Activated T-cell treated with anti-CD3 and anti-CD28 coated beads, Interleukin-2, amount 50 U/mL, for 72 hours (primary cell): ENCODE measurements around the gene AP3B1. TPM values are rescaled to one million over a fixed set of nuclear protein-coding genes. Genes with fewer than 3 reads are reported as not detected.

Source experiments
- ATAC-seq, 2 donors: fragments of 150-1000 bp; cut with Tn5 transposase; replicated peaks in 1 of 2; 2 replicates each; pipeline ENCODE4 v1.10.0; 2021; ENCODE audit warnings: moderate library complexity in 2 of 2, mild to moderate bottlenecking in 1 of 2
- DNase-seq, 2 donors: peaks; one replicate each; pipeline ENCODE4 v3.0.0; 2021 to 2022; ENCODE audit warnings: mixed read lengths in 1 of 2
- H3K27ac Mint-ChIP-seq: one replicate; pipeline ENCODE4 v1.8.0; 2022; ENCODE audit warnings: mild to moderate bottlenecking, moderate library complexity, mixed read lengths
- H3K27me3 Mint-ChIP-seq: one replicate; pipeline ENCODE4 v1.8.0; 2022; ENCODE audit warnings: low read depth, mixed read lengths
- H3K36me3 Mint-ChIP-seq, 2 donors: one replicate each; pipeline ENCODE4 v1.8.0; 2022; ENCODE audit warnings: mixed read lengths in 2 of 2, mild to moderate bottlenecking in 1 of 2; ENCODE audit not compliant: insufficient read depth in 2 of 2
- H3K4me1 Mint-ChIP-seq: one replicate; pipeline ENCODE4 v1.8.0; 2022; ENCODE audit warnings: low read depth, mixed read lengths
- H3K4me3 Mint-ChIP-seq, 2 donors: one replicate each; pipeline ENCODE4 v1.8.0; 2022; ENCODE audit warnings: mild to moderate bottlenecking in 2 of 2, mixed read lengths in 2 of 2, moderate library complexity in 2 of 2
- H3K9me3 Mint-ChIP-seq, 2 donors: one replicate each; pipeline ENCODE4 v1.8.0; 2022; ENCODE audit warnings: mixed read lengths in 2 of 2
- total RNA-seq, 2 donors: library from RNA; stranded (reverse); gene quantifications; one replicate each; pipeline ENCODE4 v1.2.3, GENCODE V29; 2022

The AP3B1 gene
- total RNA-seq, 2 donors from 2014 or later = 43.6 to 45.1 TPM

DNA sequence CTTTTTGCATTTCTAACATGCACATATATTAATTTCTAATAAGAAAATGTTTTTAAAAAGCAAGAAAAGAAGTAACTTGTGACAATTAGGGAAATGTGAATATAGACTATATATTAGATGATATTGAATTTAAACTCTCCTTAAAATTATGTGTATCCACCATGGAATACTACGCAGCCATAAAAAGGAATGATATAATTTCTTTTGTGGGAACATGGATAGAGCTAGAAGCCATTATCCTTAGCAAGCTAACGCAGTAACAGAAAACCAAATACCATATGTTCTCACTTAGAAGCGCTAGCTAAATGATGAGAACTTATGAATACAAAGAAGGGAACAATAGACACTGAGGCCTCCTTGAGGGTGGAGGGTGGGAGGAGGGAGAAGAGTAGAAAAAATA is 23.8 kb upstream of the AP3B1 start:
- Mint-ChIP-seq H3K9me3 (no peaks in the 10 kb centered on the region), H3K27ac (no peak overlapping the region), H3K36me3 (no peaks in the 10 kb centered on the region), H3K4me3 (no peak overlapping the region), H3K4me1 (no peaks in the 10 kb centered on the region), H3K27me3 (no peaks in the 10 kb centered on the region)
- ATAC-seq = no peak
- DNase-seq = no peak

DNA sequence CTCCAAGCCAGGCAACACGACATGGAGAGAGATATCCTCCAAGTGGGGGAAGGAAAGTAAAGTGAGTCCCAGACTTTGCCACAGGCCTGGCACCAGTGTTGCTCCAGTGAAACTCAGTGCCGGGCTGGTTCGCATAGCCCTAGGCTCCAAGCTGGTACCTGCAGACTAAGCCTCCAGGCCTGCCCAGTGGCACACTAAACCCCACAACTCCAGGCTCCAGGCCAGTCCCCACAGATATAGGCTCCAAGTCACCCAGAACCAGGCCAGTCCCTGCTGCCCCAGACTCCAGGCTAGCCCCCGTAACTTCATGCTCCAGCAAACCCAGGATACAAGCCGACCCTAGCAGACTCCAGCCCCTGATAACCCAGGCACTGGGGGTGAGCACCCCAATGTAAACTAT is 23.0 kb upstream of the AP3B1 start:
- Mint-ChIP-seq H3K9me3 (no peaks in the 10 kb centered on the region), H3K4me1 (no peaks in the 10 kb centered on the region), H3K27me3 (peaks cover 2% of the 10 kb centered on the region), H3K4me3 (no peak overlapping the region), H3K27ac (no peak overlapping the region), H3K36me3 (no peaks in the 10 kb centered on the region)
- DNase-seq = no peak
- ATAC-seq = no peak

DNA sequence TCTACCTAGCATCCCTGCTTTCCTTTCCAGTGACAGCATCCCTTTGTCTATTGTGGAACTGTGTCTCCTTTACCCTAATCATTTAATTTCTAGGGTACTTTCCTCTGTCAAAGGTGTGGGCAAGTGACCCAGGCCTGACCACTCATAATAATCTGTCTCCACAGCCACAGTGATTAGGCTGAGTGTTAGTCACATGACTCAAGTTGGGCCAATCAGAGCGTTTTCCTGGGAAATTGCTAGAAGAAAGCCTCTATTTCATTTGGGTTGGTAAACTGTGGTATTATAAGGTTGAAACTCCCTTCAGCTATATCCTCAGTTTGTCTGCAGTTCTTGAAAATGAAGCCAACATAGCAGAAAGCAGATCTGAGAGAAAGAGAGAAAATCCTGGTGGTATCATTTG is 14.2 kb upstream of the AP3B1 start:
- DNase-seq = no peak
- Mint-ChIP-seq H3K27me3 (peaks cover 12% of the 10 kb centered on the region), H3K9me3 (no peaks in the 10 kb centered on the region), H3K27ac (no peak overlapping the region), H3K36me3 (no peaks in the 10 kb centered on the region), H3K4me3 (no peak overlapping the region), H3K4me1 (no peaks in the 10 kb centered on the region)
- ATAC-seq = no peak

DNA sequence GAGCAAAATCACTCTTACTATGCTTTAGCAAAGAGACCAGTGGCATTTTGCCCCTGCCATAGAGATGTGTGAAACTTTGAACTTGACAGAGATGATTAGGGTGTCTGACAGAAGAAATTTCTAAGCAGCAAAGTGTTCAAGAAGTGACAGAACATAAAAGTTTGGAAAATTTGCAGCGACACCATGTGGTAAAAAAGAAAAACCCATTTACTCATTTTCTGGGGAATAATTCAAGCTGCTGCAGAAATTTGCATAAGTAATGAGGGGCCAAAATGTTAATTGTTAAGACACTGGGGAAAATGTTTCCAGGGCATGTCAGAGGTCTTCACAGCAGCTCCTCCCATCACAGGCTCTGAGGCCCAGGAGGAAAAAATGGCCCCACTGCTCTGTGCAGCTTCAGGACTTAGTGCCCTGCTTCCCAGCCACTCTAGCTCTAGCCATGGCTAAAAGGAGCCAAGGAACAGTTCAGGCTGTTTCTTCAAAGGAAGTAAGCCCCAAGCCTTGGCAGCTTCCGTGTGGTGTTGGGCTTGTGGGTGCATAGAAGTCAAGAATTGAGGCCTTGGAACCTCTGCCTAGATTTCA is 6.1 kb upstream of the AP3B1 start:
- no peaks in the 10 kb centered on the region for H3K27me3 Mint-ChIP-seq
- no peak for DNase-seq
- no peak for ATAC-seq
- no peak overlapping the region for H3K4me3 Mint-ChIP-seq
- H3K4me1 Mint-ChIP-seq = peaks cover 4% of the 10 kb centered on the region
- no peak overlapping the region for H3K27ac Mint-ChIP-seq
- H3K36me3 Mint-ChIP-seq = no peaks in the 10 kb centered on the region
- H3K9me3 Mint-ChIP-seq = no peaks in the 10 kb centered on the region

DNA sequence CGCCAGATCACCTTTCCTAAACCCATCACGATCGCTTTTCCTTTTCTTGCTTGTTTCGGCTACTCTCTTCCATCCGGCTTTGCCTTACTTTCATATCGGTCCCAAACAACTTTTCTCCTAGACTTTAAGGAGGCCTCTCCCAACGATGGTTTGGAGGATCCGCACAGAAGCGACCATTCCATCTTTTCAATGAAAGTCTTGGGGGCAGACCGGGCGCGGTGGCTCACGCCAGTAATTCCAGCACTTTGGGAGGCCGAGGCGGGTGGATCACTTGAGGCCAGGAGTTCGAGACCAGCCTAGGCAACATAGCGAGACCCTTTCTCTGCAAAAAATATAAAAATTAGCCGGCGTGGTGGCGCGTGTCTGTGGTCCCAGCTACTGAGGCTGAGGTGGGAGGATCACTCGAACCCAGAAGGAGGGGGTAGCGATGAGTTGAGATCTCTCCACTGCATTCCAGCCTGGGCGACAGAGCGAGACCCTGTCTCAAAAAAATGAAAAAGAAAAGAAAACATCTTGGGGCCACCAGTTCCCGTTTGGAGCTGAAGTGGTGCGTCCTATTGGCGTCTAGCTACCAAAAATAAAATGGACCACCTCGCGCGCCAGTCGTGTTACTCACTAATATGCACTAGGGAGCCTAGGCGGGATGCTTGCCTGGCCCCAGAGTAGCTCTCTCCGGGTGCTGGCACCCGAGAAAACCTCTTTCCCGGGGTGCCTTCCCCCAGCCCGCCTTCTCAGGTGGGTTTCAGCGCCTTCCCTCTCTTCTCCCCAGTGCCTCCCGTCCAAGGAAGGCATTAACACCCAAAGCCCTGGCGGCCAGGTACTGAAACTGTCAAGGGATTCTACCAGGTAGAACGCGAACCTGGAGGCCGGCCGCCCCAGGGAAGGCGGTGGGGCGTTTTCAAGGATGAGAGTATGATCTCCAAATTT is 800 bp upstream of the AP3B1 start:
- peak overlapping the region; percentile 98 to 99 for H3K4me3 Mint-ChIP-seq
- DNase-seq = peak; percentile 48 to 49
- no peaks in the 10 kb centered on the region for H3K9me3 Mint-ChIP-seq
- peak overlapping the region; percentile 99 for H3K27ac Mint-ChIP-seq
- peaks cover 37% of the 10 kb centered on the region for H3K4me1 Mint-ChIP-seq
- ATAC-seq = peak; percentile 12 to 32
- H3K36me3 Mint-ChIP-seq = peaks cover 8 to 10% of the 10 kb centered on the region in 2 donors
- H3K27me3 Mint-ChIP-seq = no peaks in the 10 kb centered on the region

DNA sequence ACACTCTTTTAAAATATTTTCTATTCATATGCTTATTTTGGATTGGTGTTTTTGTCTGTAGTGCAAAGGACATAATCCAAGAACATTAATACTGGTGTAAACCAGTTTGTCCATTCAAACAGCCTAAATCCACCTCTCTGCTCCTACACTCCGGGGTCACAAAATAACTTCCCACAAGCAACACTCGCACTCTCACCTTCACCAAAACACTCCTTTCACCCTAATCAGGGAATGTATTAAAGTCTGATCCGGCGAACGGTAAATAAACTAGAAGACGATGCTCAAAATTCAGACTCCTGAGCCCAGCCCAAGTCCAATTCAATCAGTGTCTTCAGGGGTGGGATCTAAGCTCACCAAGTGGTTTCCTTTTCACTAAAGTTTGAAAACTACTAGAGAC is 649 bp downstream of the AP3B1 start:
- DNase-seq (no peak), ATAC-seq (no peak)
- Mint-ChIP-seq H3K27ac (peak overlapping the region; percentile 99), H3K4me1 (peaks cover 49% of the 10 kb centered on the region), H3K36me3 (peaks cover 8 to 10% of the 10 kb centered on the region in 2 donors), H3K4me3 (peak overlapping the region; percentile 98 to 99), H3K9me3 (no peaks in the 10 kb centered on the region), H3K27me3 (no peaks in the 10 kb centered on the region)

DNA sequence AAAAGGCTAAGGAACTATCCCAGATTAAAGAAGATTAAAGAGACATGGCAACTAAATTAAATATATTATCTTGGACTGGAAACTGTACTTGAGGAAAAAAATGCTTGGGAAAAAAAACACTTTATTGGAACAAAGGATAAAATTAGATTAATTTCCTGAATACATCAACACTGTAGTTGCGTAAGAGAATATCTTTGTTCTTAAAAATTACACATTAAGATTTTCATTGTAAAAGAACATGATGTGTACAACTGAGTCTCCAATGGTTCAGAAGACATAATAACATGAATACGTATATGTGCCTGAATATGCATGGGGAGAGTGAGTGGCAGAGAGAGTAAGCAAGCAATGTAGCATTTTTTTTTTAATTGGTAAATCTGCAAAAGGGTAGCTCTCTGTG is 2.8 kb downstream of the AP3B1 start:
- ATAC-seq = no peak
- H3K36me3 Mint-ChIP-seq = peaks cover 8 to 10% of the 10 kb centered on the region in 2 donors
- H3K27me3 Mint-ChIP-seq = no peaks in the 10 kb centered on the region
- H3K9me3 Mint-ChIP-seq = no peaks in the 10 kb centered on the region
- DNase-seq = no peak
- peaks cover 49% of the 10 kb centered on the region for H3K4me1 Mint-ChIP-seq
- peak overlapping the region; percentile 2 to 61 for H3K4me3 Mint-ChIP-seq
- H3K27ac Mint-ChIP-seq = no peak overlapping the region

DNA sequence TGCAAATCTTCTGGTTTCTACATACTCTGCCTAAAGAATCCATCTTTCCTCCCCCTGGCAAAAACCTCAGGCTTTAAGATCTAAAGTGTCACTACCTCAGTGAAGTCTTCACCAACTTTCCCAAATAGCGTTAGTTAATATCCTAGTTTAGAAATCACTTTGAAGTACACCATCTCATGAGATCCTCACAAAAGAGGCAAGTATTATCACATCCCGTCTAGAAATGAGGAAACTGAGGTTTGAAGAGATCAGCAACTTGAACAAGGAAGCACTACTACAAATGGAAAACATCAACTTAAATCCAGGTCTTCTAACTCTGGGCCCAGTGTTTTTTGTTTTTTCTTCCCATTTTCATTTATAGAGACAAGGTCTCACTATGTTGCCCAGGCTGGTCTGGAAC is 4.6 kb downstream of the AP3B1 start:
- ATAC-seq = no peak
- Mint-ChIP-seq H3K9me3 (no peaks in the 10 kb centered on the region), H3K36me3 (peaks cover 10 to 14% of the 10 kb centered on the region in 2 donors), H3K4me1 (peaks cover 44% of the 10 kb centered on the region), H3K27ac (no peak overlapping the region), H3K4me3 (no peak overlapping the region), H3K27me3 (no peaks in the 10 kb centered on the region)
- no peak for DNase-seq

DNA sequence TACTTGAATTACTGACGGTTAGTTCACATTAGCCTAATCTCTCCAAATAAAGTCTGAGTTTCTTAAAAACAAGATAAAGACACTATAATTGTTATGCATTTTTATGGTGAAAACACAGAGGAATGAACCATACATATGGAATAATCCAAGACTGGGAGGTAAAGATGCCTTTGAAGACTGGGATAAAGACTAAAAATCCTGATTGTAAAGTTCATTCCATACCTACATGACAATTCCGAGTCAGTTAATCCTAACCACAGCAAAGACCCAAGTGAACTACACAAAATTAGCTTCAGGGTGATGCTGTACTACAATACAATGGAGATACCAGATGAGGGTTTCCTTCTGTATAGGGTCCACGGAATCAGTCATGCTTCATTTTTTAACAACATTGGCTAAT is 6.3 kb downstream of the AP3B1 start:
- Mint-ChIP-seq H3K27ac (no peak overlapping the region), H3K4me1 (peaks cover 42% of the 10 kb centered on the region), H3K27me3 (no peaks in the 10 kb centered on the region), H3K4me3 (no peak overlapping the region), H3K36me3 (peaks cover 5 to 6% of the 10 kb centered on the region in 2 donors), H3K9me3 (no peaks in the 10 kb centered on the region)
- ATAC-seq (no peak), DNase-seq (no peak)

DNA sequence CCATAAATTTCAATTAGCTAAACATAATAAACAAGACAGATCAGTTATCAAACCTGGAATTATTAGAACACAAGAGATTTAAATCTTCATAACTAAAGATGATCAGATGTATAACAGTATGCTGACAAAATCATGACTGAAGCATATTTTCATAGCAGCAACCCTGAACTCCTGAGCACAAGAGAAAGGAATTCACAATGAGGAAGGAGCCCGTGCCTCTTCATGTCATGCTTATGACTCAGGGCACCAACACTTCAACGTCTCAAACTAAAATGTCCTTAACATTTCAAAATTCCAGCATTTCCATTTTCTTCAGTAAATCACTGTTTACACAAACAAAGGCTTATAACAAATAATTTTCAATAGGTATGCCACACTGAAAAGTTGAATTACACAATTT is 6.7 kb downstream of the AP3B1 start:
- peaks cover 5 to 6% of the 10 kb centered on the region in 2 donors for H3K36me3 Mint-ChIP-seq
- H3K27me3 Mint-ChIP-seq = no peaks in the 10 kb centered on the region
- DNase-seq (no peak), ATAC-seq (no peak)
- no peak overlapping the region for H3K4me3 Mint-ChIP-seq
- peaks cover 40% of the 10 kb centered on the region for H3K4me1 Mint-ChIP-seq
- no peaks in the 10 kb centered on the region for H3K9me3 Mint-ChIP-seq
- no peak overlapping the region for H3K27ac Mint-ChIP-seq

DNA sequence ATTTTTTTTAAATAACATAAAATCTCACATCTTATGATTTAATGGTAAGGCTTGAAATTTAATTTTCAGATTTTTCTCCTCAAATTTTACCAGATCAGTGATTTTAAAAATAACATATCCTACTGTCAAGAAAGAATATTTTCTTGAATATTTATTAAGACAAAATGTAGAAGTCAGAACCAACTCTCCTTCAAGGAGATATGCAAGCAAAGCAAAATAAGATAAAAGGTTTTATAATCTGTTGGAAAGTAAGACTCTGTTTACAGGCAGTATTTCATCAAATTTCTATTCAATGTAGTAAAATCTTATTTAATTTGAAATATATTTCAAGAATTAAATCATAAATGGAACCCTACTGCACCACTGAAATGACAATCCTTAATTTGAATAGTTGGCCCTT is 7.3 kb downstream of the AP3B1 start:
- no peak overlapping the region for H3K4me3 Mint-ChIP-seq
- H3K27ac Mint-ChIP-seq = no peak overlapping the region
- peaks cover 5 to 6% of the 10 kb centered on the region in 2 donors for H3K36me3 Mint-ChIP-seq
- no peak for DNase-seq
- no peaks in the 10 kb centered on the region for H3K27me3 Mint-ChIP-seq
- peaks cover 35% of the 10 kb centered on the region for H3K4me1 Mint-ChIP-seq
- ATAC-seq = no peak
- no peaks in the 10 kb centered on the region for H3K9me3 Mint-ChIP-seq

DNA sequence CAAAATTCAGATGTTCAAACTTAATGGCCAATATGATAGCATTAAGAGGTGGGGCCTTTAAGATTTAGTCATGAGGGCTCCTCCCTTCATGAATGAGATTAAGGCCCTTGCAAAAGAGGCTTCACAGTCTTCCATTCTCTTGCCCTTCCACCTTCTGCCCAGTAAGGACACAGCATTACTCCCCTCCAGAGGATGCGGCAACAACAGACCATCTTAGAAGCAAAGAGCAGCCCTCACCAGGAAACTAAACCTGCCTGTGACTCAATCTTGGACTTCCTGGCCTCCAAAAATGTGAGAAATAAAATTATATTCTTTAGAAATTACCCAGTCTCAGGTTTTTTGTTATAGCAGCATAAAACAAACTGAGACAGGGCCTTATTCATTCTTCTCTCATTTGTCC is 8.2 kb downstream of the AP3B1 start:
- no peak overlapping the region for H3K4me3 Mint-ChIP-seq
- no peaks in the 10 kb centered on the region for H3K9me3 Mint-ChIP-seq
- H3K4me1 Mint-ChIP-seq = peaks cover 27% of the 10 kb centered on the region
- no peak overlapping the region for H3K27ac Mint-ChIP-seq
- peaks cover 5% of the 10 kb centered on the region in 2 donors for H3K36me3 Mint-ChIP-seq
- DNase-seq = no peak
- no peak for ATAC-seq
- no peaks in the 10 kb centered on the region for H3K27me3 Mint-ChIP-seq

DNA sequence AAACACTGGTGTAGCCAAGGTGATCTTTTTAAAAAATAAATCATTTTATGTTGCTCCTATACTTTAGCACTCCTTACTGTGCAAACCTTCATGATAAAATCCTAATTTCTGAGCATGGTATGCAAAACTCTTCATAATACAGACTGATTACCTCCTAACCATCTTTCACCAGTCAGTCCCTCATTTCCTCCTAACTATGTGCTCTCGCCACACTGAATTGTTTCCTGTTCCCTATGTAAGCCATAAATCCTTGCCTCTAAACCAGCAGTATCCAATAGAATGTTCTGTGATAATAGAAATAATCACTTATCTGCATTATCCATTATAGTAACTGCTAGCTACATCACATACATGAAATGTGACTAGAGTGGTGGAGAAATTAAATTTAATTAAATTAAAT is 10.7 kb downstream of the AP3B1 start:
- Mint-ChIP-seq H3K4me3 (no peak overlapping the region), H3K27me3 (no peaks in the 10 kb centered on the region), H3K27ac (no peak overlapping the region), H3K4me1 (peaks cover 10% of the 10 kb centered on the region), H3K36me3 (peaks cover 5% of the 10 kb centered on the region in 2 donors), H3K9me3 (no peaks in the 10 kb centered on the region)
- DNase-seq = no peak
- ATAC-seq = no peak
